ENCODE results near the gene HOXC4. TPM values are rescaled to one million over a fixed set of nuclear protein-coding genes. Genes with fewer than 3 reads are reported as not detected.

HOXC4 gene
- total RNA-seq, 4 donors from 2014 or later: 0.51 to 2.0 (median 0.71) TPM

DNA sequence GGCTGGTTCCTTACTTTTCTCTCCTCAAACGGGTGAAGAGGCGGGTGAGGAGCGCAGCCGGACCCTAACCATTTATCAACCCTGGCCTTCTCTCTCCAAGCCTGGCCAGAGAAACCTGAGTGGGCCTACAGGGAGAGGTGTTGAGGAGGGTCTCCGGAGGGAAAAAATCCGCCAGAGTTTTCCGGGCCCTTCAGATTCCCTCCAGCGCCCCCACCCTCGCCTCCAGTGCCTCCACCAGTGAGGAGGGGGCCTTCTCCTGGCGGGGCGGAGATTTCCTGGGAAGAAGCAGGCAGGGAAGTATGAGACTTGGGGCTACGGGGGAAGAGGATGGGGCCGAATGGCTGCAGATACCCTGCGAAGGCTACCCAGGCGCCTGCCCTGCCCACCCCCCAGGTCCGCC is 22.2 kb upstream of the HOXC4 start:
- Histone ChIP-seq H3K4me1 (peaks cover 20 to 34% of the 10 kb centered on the region in 2 donors), H3K9me3 (no peaks in the 10 kb centered on the region), H3K27me3 (no peaks in the 10 kb centered on the region), H3K4me3 (peak overlapping the region in 3 of 4 donors; percentile 42 to 61 (median 45)), H3K36me3 (no peaks in the 10 kb centered on the region), H3K27ac (peak overlapping the region; percentile 94 to 100 (median 98))
- ATAC-seq (no peak), DNase-seq (peak in 1 of 2 donors; percentile 12)
- TF ChIP-seq POLR2A (IDR thresholded peaks at IDR 0.05): no peak
- TF ChIP-seq, protein P1, sequence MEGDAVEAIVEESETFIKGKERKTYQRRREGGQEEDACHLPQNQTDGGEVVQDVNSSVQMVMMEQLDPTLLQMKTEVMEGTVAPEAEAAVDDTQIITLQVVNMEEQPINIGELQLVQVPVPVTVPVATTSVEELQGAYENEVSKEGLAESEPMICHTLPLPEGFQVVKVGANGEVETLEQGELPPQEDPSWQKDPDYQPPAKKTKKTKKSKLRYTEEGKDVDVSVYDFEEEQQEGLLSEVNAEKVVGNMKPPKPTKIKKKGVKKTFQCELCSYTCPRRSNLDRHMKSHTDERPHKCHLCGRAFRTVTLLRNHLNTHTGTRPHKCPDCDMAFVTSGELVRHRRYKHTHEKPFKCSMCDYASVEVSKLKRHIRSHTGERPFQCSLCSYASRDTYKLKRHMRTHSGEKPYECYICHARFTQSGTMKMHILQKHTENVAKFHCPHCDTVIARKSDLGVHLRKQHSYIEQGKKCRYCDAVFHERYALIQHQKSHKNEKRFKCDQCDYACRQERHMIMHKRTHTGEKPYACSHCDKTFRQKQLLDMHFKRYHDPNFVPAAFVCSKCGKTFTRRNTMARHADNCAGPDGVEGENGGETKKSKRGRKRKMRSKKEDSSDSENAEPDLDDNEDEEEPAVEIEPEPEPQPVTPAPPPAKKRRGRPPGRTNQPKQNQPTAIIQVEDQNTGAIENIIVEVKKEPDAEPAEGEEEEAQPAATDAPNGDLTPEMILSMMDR (IDR thresholded peaks at IDR 0.05 in 4 of 5, conservative IDR thresholded peaks at IDR 0.05 in 1 of 5): no peak
- in situ Hi-C loops (cut with MboI; ENCODE audit: low sequenced_read_pairs in 4 of 4) (loop anchor here in 1 of 4 donors (5.0 kb wide), 1 partner anchor 161 kb away; no protein-coding TSS in a partner anchor), intact Hi-C loops (cut with DNase I; ENCODE audit: low total_unique reads) (no loop called here)

DNA sequence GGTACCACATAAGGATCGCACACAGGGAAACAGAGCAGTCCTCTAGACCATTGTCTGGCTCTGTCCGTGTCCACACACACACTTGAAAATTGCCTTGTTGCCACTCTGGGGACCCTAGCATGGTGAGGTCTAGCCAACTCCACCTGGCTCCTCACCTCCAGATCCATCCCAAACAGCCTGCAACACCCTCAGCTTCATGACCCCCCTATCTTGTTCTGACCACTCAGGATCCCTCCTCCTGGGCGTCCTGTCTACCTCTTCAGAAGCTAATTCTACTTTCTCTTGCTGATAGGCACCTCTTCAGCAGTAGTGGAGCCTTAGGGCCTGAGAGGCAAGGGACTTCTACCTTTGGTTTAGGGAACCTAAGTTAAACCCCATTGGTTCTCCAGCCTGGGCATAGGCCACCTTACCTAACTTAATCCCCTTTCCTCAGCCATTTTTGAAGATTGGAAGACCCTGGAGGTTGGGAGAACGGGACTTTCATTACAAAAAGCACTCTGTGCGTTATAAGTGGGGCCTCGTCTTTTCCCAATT is 21.5 kb upstream of the HOXC4 start:
- peak overlapping the region; percentile 94 to 100 (median 98) for H3K27ac ChIP-seq
- H3K27me3 ChIP-seq: no peaks in the 10 kb centered on the region

DNA sequence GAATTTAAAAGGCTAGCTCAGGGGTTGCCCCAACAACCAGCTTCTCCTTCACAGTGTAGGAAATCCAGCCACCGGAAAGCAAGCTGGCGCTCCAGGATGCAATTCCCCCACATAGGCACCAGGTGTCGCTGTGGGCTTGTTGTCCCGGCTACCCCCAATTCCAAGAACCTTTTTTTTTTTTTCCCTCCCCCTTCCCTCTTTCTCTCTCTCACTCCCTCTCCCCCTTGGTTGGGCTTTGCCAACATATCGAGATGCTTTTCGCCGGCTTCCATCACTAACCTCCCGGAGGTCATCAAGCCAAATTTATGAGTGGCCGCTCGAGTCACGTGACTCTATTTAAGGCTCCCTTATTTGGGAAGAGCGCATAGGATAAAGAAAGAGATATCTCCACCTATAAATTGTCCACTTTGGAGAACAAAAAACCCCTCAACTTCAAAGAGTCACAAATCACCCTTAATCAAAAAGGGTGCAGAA is 21.0 kb upstream of the HOXC4 start, which contains the start of gene HOXC5:
Gene HOXC5, plus strand, starts transcription at position 424 of the 474 bp plus-strand sequence. CDS start 73 bp downstream, outside the sequence.
- in situ Hi-C loops (cut with MboI; ENCODE audit: low sequenced_read_pairs in 4 of 4): loop anchor here in 1 of 4 donors (5.0 kb wide), 1 partner anchor 160 kb away; no protein-coding TSS in a partner anchor
- H3K36me3 ChIP-seq: no peaks in the 10 kb centered on the region
- DNase-seq (peak in 1 of 2 donors; percentile 78), ATAC-seq (peak; percentile 37 to 49)
- H3K4me1 ChIP-seq: peaks cover 13 to 27% of the 10 kb centered on the region in 2 donors
- H3K4me3 ChIP-seq: peak within 1 kb of the TSS; percentile 64 to 85 (median 68)
- no peaks in the 10 kb centered on the region for H3K27me3 ChIP-seq
- no peaks in the 10 kb centered on the region for H3K9me3 ChIP-seq
- H3K27ac ChIP-seq: peak within 1 kb of the TSS; percentile 94 to 100 (median 98)
- no peak for TF ChIP-seq POLR2A (IDR thresholded peaks at IDR 0.05)
- TF ChIP-seq, protein P1 (IDR thresholded peaks at IDR 0.05 in 4 of 5, conservative IDR thresholded peaks at IDR 0.05 in 1 of 5): peak; percentile 93 to 97 (median 96)
- intact Hi-C loops (cut with DNase I; ENCODE audit: low total_unique reads): loop anchor here (1.0 kb wide), 1 partner anchor 159 kb away; no protein-coding TSS in a partner anchor

More for the DNA sequence above, 21.5 kb upstream of the HOXC4 start:
- Histone ChIP-seq H3K36me3 (no peaks in the 10 kb centered on the region), H3K4me1 (peaks cover 16 to 32% of the 10 kb centered on the region in 2 donors), H3K9me3 (no peaks in the 10 kb centered on the region), H3K4me3 (peak overlapping the region in 2 of 4 donors; percentile 65 to 71)
- ATAC-seq (no peak), DNase-seq (no peak)
- intact Hi-C loops (cut with DNase I; ENCODE audit: low total_unique reads) (loop anchor here (1.0 kb wide), 1 partner anchor 159 kb away; no protein-coding TSS in a partner anchor), in situ Hi-C loops (cut with MboI; ENCODE audit: low sequenced_read_pairs in 4 of 4) (loop anchor here in 1 of 4 donors (5.0 kb wide), 1 partner anchor 160 kb away; no protein-coding TSS in a partner anchor)
- no peak for TF ChIP-seq POLR2A (IDR thresholded peaks at IDR 0.05)
- TF ChIP-seq, protein P1 (IDR thresholded peaks at IDR 0.05 in 4 of 5, conservative IDR thresholded peaks at IDR 0.05 in 1 of 5): no peak

DNA sequence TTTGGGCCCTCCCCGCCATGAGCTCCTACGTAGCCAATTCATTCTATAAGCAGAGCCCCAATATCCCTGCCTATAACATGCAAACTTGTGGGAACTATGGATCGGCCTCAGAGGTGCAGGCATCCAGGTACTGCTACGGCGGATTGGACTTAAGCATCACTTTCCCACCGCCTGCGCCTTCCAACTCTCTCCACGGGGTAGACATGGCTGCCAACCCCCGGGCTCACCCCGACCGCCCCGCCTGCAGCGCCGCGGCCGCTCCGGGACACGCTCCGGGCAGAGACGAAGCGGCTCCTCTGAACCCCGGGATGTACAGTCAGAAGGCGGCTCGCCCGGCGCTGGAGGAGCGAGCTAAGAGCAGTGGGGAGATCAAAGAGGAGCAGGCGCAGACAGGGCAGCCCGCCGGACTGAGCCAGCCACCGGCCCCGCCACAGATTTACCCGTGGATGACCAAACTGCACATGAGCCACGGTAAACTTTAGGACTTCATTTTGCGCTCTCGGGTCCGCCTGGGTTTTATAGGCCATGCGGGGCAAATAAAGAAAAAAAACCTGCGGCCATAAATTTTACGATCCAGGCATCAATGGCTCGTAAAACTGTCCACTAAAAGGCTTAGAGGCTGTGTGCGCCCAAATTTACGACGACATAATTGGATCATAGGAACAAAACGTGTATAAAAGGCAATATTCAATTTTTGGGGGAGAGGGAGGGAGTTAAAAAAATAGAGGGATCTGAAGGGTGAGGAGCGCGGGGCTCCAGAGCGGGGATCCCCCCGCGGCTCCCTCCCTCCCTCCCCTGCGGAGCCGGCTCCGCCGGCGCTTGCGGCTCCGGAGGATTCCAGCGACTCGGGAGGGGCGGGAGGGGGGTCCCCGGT is 20.3 kb upstream of the HOXC4 start:
- peak overlapping the region; percentile 94 to 100 (median 98) for H3K27ac ChIP-seq
- no peak for DNase-seq
- ATAC-seq: peak; percentile 15 to 21
- in situ Hi-C loops (cut with MboI; ENCODE audit: low sequenced_read_pairs in 4 of 4) (loop anchor here in 1 of 4 donors (5.0 kb wide), 1 partner anchor 159 kb away; no protein-coding TSS in a partner anchor), intact Hi-C loops (cut with DNase I; ENCODE audit: low total_unique reads) (no loop called here)
- H3K4me3 ChIP-seq: peak overlapping the region; percentile 64 to 85 (median 68)
- H3K9me3 ChIP-seq: no peaks in the 10 kb centered on the region
- H3K4me1 ChIP-seq: peaks cover 14 to 29% of the 10 kb centered on the region in 2 donors
- no peak for TF ChIP-seq POLR2A (IDR thresholded peaks at IDR 0.05)
- TF ChIP-seq, protein P1 (IDR thresholded peaks at IDR 0.05 in 4 of 5, conservative IDR thresholded peaks at IDR 0.05 in 1 of 5): no peak
- no peaks in the 10 kb centered on the region for H3K36me3 ChIP-seq
- no peaks in the 10 kb centered on the region for H3K27me3 ChIP-seq
